Measurements from ENCODE around the gene AIRE. TPM values are rescaled to one million over a fixed set of nuclear protein-coding genes. Genes with fewer than 3 reads are reported as not detected.

AIRE gene
- total and polyA plus RNA-seq, 4 donors = 0.05 TPM; not detected in 3

GRCh38 chr21:44291936-44292811 lies 6.5 kb downstream of the AIRE start:
- Histone ChIP-seq H3K4me1 (ENCODE audit: control insufficient read depth in 4 of 4, insufficient read depth in 4 of 4, low read length in 3 of 4) (no peaks in the 10 kb centered on the region), H3K27me3 (ENCODE audit: control insufficient read depth in 4 of 4, insufficient read depth in 4 of 4, low read length in 3 of 4) (no peaks in the 10 kb centered on the region), H3K9me3 (ENCODE audit: control insufficient read depth in 4 of 4, low read length in 3 of 4) (no peaks in the 10 kb centered on the region), H3K9ac (ENCODE audit: low read depth in 1 of 2, low read length in 2 of 2) (no peak overlapping the region), H3K4me3 (ENCODE audit: low read depth in 1 of 3, low read length in 3 of 3) (no peak overlapping the region), H3K36me3 (ENCODE audit: control insufficient read depth in 4 of 4, insufficient read depth in 3 of 4, low read depth in 1 of 4, low read length in 3 of 4) (no peaks in the 10 kb centered on the region), H3K27ac (ENCODE audit: low read depth in 1 of 2, low read length in 2 of 2) (no peak overlapping the region)
- WGBS = 72% methylated on average over 25 of the region's 25 CpGs
- TF ChIP-seq ZBTB33 (IDR thresholded peaks at IDR 0.05) (no peak), ATF3 (IDR thresholded peaks at IDR 0.05) (no peak), NR2F2 (IDR thresholded peaks at IDR 0.05) (no peak), REST (IDR thresholded peaks at IDR 0.05) (no peak), HNF4A (conservative IDR thresholded peaks at IDR 0.05) (no peak)
- no peak for DNase-seq (ENCODE audit: low spot score)

- TF ChIP-seq RAD21 (IDR thresholded peaks at IDR 0.05) (no peak), REST (IDR thresholded peaks at IDR 0.05) (no peak), HNF4G (IDR thresholded peaks at IDR 0.05) (no peak), GABPA (IDR thresholded peaks at IDR 0.05 in 1 of 2, conservative IDR thresholded peaks at IDR 0.05 in 1 of 2) (no peak), RXRA (IDR thresholded peaks at IDR 0.05) (no peak), JUND (IDR thresholded peaks at IDR 0.05) (no peak), MAX (IDR thresholded peaks at IDR 0.05) (no peak), YY1 (IDR thresholded peaks at IDR 0.05) (no peak), ZBTB33 (IDR thresholded peaks at IDR 0.05) (no peak), SP1 (IDR thresholded peaks at IDR 0.05) (no peak), FOXA1 (IDR thresholded peaks at IDR 0.05) (no peak)
- no peak overlapping the region for H3K4me3 ChIP-seq (ENCODE audit: low read depth in 1 of 3, low read length in 3 of 3)
- H3K27me3 ChIP-seq (ENCODE audit: control insufficient read depth in 4 of 4, insufficient read depth in 4 of 4, low read length in 3 of 4) = no peaks in the 10 kb centered on the region
- no peak for DNase-seq (ENCODE audit: low spot score)
- no peaks in the 10 kb centered on the region for H3K36me3 ChIP-seq (ENCODE audit: control insufficient read depth in 4 of 4, insufficient read depth in 3 of 4, low read depth in 1 of 4, low read length in 3 of 4)
- no peak overlapping the region for H3K27ac ChIP-seq (ENCODE audit: low read depth in 1 of 2, low read length in 2 of 2)
- H3K9me3 ChIP-seq (ENCODE audit: control insufficient read depth in 4 of 4, low read length in 3 of 4) = no peaks in the 10 kb centered on the region
- peaks cover 0 to 6% (median 4%) of the 10 kb centered on the region in 4 donors for H3K4me1 ChIP-seq (ENCODE audit: control insufficient read depth in 4 of 4, insufficient read depth in 4 of 4, low read length in 3 of 4)
- no peak overlapping the region for H3K9ac ChIP-seq (ENCODE audit: low read depth in 1 of 2, low read length in 2 of 2)
- 92% methylated on average over 15 of the region's 15 CpGs for WGBS
Observed at GRCh38 chr21:44292812-44293195, 7.1 kb downstream of the AIRE start.
